OCI-LY3 (cell line): ENCODE results near the gene SNX18.
"Not testable (repeated sequence)": the region's sequence is repeated elsewhere in the genome, so short reads cannot be mapped to it uniquely, and the experiment has no call there.

Experiments
- H2AFZ ChIP-seq: fragments of 200-600, 300-600 bp; shearing (Covaris generic); 2 replicates; pipeline ENCODE4 v1.6.0; 2014; ENCODE audit warnings: antibody characterized with exemption, low read depth, low read length
- H3K27ac ChIP-seq: fragments of 200-600, 300-600 bp; sonication (generic); 2 replicates; pipeline ENCODE4 v1.5.1; 2014; ENCODE audit warnings: mild to moderate bottlenecking, low read length, moderate library complexity, mixed read lengths
- H3K27me3 ChIP-seq: fragments of 200-600, 300-600 bp; sonication (generic); 2 replicates; pipeline ENCODE4 v1.6.1; 2014; ENCODE audit warnings: low read depth, low read length, mixed read lengths
- H3K36me3 ChIP-seq: fragments of 200-600, 300-600 bp; sonication (generic); replicated peaks from 2 replicates; pipeline ENCODE3; 2014; ENCODE audit warnings: low read depth, low read length, mixed read lengths
- H3K4me1 ChIP-seq: fragments of 300-600, 200-600 bp; sonication (generic); 2 replicates; pipeline ENCODE4 v1.6.1; 2014; ENCODE audit warnings: low read length, mixed read lengths
- H3K4me2 ChIP-seq: fragments of 200-600, 300-600 bp; sonication (generic); 2 replicates; pipeline ENCODE4 v1.6.1; 2014; ENCODE audit warnings: low read length, mixed read lengths
- H3K4me3 ChIP-seq: fragments of 300-600, 200-600 bp; sonication (generic); 2 replicates; pipeline ENCODE4 v1.5.1; 2014; ENCODE audit warnings: antibody characterized with exemption, mild to moderate bottlenecking, low read length, moderate library complexity
- H3K79me2 ChIP-seq: fragments of 300-600, 200-600 bp; shearing (Covaris generic); 2 replicates; pipeline ENCODE4 v1.6.1; 2014; ENCODE audit warnings: mild to moderate bottlenecking, low read length, mixed read lengths
- H3K9ac ChIP-seq: fragments of 300-600, 200-600 bp; shearing (Covaris generic); 2 replicates; pipeline ENCODE4 v1.6.0; 2014; ENCODE audit warnings: mild to moderate bottlenecking, low read length, moderate library complexity
- H3K9me3 ChIP-seq: fragments of 200-600, 300-600 bp; shearing (Covaris generic); 2 replicates; pipeline ENCODE4 v1.6.1; 2014; ENCODE audit warnings: low read length, mixed read lengths; ENCODE audit not compliant: insufficient read depth
- H4K20me1 ChIP-seq: fragments of 200-600, 300-600 bp; sonication (generic); 2 replicates; pipeline ENCODE4 v1.6.1; 2016; ENCODE audit warnings: low read length, mixed read lengths; ENCODE audit not compliant: insufficient read depth
- EZH2phosphoT487 ChIP-seq: fragments of 200-600 bp; shearing (Covaris generic); IDR thresholded peaks from 2 replicates; pipeline ENCODE4 v1.6.1; 2018; ENCODE audit warnings: antibody characterized with exemption, mixed run types, low read depth
- TF ChIP-seq, protein P1 (sequence below): fragments of 200-600, 300-600 bp; sonication (generic); IDR thresholded peaks from 2 replicates; pipeline ENCODE4 v1.5.1; 2014; ENCODE audit warnings: antibody characterized with exemption, low read length, low read depth

Gene SNX18

DNA sequence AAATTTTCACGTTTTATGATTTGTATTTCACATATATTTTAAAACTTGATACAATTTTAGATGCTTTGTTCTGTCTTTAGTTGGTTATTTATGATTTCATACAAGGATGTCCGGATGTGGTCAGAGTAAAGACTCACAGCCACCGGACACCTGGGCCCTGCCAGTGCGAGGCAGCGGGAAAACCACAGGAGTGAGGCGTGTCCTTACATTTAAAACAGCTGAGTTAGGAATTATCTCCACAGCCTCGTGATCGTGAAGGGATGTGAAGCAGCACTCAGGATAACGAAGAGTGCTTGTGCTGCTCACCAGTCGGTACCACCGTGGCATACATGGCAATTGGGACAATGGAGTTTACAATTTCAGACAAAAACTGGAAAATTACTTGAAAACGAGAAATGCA is 14.0 kb downstream of the SNX18 start:
- TF ChIP-seq, protein P1, sequence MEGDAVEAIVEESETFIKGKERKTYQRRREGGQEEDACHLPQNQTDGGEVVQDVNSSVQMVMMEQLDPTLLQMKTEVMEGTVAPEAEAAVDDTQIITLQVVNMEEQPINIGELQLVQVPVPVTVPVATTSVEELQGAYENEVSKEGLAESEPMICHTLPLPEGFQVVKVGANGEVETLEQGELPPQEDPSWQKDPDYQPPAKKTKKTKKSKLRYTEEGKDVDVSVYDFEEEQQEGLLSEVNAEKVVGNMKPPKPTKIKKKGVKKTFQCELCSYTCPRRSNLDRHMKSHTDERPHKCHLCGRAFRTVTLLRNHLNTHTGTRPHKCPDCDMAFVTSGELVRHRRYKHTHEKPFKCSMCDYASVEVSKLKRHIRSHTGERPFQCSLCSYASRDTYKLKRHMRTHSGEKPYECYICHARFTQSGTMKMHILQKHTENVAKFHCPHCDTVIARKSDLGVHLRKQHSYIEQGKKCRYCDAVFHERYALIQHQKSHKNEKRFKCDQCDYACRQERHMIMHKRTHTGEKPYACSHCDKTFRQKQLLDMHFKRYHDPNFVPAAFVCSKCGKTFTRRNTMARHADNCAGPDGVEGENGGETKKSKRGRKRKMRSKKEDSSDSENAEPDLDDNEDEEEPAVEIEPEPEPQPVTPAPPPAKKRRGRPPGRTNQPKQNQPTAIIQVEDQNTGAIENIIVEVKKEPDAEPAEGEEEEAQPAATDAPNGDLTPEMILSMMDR, result no peak
- TF ChIP-seq EZH2phosphoT487, result no peak
- Histone ChIP-seq H3K9ac (no peak overlapping the region), H3K4me2 (no peak overlapping the region), H3K79me2 (peaks cover 98% of the 10 kb centered on the region), H3K36me3 (peaks cover 29% of the 10 kb centered on the region), H3K9me3 (no peaks in the 10 kb centered on the region), H2AFZ (no peak overlapping the region), H3K27me3 (no peaks in the 10 kb centered on the region), H3K4me3 (no peak overlapping the region), H3K27ac (no peak overlapping the region), H4K20me1 (peaks cover 96% of the 10 kb centered on the region), H3K4me1 (peaks cover 5% of the 10 kb centered on the region; the same call in 1 of the 2 replicates)

DNA sequence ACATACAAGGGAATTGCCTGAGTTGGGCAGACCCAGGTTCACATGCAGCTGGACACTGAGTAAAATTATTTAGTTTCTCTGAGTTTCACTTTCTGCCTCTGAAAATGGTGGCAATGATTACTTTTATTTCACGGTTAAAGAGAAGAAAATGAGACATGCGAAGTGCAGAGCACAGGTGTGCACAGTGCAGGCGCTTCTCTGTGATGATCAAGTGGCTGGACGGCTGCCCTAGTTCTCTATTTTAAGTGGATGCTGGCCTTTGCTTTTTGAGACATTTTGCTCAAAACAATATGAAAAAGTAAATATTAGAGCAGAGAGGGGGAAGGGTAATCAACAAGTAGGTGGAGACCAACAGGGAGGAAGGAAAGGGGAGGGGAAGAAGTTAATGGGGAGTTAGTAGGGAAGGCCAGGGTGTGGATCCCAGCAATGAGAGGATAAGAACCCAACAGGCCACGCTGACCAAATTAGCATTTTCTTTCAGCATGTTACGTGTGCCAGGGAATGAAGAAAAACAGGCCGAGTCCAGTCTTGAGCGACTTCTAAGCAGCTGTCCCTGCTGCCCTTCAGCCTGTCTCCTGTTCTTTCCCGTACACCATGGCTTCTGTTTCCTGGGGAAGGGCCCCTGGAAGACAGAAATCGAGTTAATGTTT is 16.1 kb downstream of the SNX18 start:
- Histone ChIP-seq H3K27ac (no peak overlapping the region), H3K9ac (no peak overlapping the region)

DNA sequence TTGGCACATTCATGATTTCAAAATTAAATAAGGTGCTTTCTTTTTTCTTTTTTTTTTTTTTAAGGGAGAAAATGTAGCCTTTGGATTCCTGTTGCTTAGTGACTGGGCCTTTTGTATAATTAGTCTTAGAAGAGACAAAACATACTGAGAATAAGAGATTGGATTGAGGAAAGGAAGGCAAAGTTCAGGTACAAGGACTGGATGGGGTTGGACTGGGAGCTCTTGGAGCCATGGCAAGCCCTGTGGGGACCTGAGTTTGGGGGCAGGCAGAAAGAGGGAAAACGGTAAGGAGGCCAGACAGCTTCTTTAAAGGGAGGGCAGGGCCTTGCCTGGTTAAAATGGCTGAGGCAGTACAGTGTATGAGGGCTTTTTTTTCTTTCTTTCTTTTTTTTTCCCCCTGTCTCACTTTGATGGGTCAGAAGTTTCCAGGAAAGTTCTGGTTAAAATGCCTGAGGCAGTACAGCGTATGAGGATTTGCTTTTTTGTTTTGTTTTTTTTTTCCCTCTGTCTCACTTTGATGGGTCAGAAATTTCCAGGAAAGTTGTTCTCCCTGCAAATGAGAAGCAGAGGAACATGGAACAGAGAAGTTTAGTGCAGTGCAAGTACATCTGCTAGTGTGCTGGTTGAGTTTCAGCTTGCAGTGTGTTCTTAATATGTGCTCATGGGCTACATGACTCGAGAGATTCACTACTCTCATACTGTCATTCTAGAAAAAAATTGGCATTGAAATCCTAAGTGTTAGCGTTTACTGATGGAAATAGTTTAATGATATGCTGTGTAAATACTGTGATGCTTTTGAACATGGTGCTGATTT is 16.8 kb downstream of the SNX18 start:
- TF ChIP-seq EZH2phosphoT487, result no peak
- TF ChIP-seq, protein P1, result no peak
- H3K9me3 ChIP-seq, result no peaks in the 10 kb centered on the region

More for the DNA sequence above, 16.1 kb downstream of the SNX18 start:
- H4K20me1 ChIP-seq, result peaks cover 95% of the 10 kb centered on the region
- H3K79me2 ChIP-seq, result peaks cover 98% of the 10 kb centered on the region
- H3K9me3 ChIP-seq, result no peaks in the 10 kb centered on the region
- 0 out of 2 replicates have a peak, but pooled peaks cover 2% of the 10 kb centered on the region for H3K4me1 ChIP-seq
- no peak overlapping the region for H2AFZ ChIP-seq
- H3K4me2 ChIP-seq, result no peak overlapping the region
- H3K36me3 ChIP-seq, result peaks cover 23% of the 10 kb centered on the region
- H3K27me3 ChIP-seq, result no peaks in the 10 kb centered on the region
- no peak overlapping the region for H3K4me3 ChIP-seq
- no peak for TF ChIP-seq EZH2phosphoT487
- TF ChIP-seq, protein P1, result no peak

DNA sequence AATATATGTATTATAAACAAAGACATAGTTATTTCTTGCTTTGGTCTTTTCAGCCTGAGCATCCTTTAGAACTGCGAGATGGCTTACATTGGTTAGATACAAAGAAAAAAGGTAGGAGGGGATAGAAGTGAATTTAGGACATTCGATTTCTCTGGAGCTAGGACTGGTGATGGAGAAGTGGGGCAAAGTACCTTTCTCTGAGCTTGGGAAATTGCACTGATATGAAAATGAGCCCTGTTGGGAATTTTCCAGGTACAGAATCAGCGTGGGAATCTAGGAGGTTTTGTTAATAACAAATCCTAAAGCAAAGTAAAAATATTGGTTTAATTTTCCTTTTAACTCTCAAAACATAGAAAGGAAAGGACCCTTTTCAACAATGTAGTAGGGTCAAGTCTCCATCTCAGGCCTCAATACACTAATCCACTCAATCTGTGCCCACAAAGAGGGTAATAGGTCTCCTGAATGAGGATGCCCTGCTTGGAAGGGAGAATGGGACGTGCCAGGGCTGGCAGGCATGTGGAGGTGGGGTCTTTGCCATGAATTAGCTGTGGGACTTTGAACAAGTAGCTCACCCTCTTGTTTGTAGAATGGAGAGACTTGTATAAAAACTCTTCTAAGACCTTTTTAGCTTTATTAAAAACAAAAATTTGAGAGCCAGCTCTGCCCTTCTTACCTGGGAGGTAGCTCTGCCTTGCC is 17.7 kb downstream of the SNX18 start:
- H2AFZ ChIP-seq, result no peak overlapping the region
- H3K36me3 ChIP-seq, result peaks cover 28% of the 10 kb centered on the region
- no peak overlapping the region for H3K4me3 ChIP-seq
- TF ChIP-seq EZH2phosphoT487, result no peak
- TF ChIP-seq, protein P1, result no peak
- no peaks in the 10 kb centered on the region for H3K9me3 ChIP-seq
- H3K27ac ChIP-seq, result no peak overlapping the region
- H3K4me2 ChIP-seq, result no peak overlapping the region
- no peak overlapping the region for H3K9ac ChIP-seq
- no peaks in the 10 kb centered on the region for H3K27me3 ChIP-seq
- peaks cover 95% of the 10 kb centered on the region for H4K20me1 ChIP-seq
- H3K79me2 ChIP-seq, result peaks cover 98% of the 10 kb centered on the region
- 0 out of 2 replicates have a peak, but pooled peaks cover 2% of the 10 kb centered on the region for H3K4me1 ChIP-seq

More for the DNA sequence above, 16.8 kb downstream of the SNX18 start:
- Histone ChIP-seq H4K20me1 (peaks cover 95% of the 10 kb centered on the region), H3K79me2 (peaks cover 98% of the 10 kb centered on the region), H3K27me3 (no peaks in the 10 kb centered on the region), H3K27ac (no peak overlapping the region), H3K4me1 (0 out of 2 replicates have a peak, but pooled peaks cover 2% of the 10 kb centered on the region), H3K4me2 (no peak overlapping the region), H3K36me3 (peaks cover 26% of the 10 kb centered on the region), H3K9ac (no peak overlapping the region), H2AFZ (no peak overlapping the region), H3K4me3 (no peak overlapping the region)

DNA sequence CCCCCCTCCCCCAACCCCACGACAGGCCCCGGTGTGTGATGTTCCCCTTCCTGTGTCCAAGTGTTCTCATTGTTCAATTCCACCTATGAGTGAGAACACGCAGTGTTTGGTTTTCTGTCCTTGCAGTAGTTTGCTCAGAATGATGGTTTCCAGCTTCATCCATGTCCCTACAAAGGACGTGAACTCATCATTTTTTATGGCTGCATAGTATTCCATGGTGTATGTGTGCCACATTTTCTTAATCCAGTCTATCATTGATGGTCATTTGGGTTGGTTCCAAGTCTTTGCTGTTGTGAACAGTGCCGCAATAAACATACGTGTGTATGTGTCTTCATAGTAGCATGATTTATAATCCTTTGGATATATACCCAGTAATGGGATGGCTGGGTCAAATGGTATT is 18.8 kb downstream of the SNX18 start:
- H3K79me2 ChIP-seq, result peaks cover 98% of the 10 kb centered on the region
- not testable (repeated sequence) for H3K4me1 ChIP-seq, H3K9me3 ChIP-seq, H3K4me2 ChIP-seq, H3K27me3 ChIP-seq, H2AFZ ChIP-seq, H3K9ac ChIP-seq, H3K4me3 ChIP-seq, H3K27ac ChIP-seq
- peaks cover 28% of the 10 kb centered on the region for H3K36me3 ChIP-seq
- H4K20me1 ChIP-seq, result peaks cover 95% of the 10 kb centered on the region
